Endodermal cell (in vitro differentiated cells): ENCODE results near the gene PRM3. TPM values are rescaled to one million over a fixed set of nuclear protein-coding genes. Genes with fewer than 3 reads are reported as not detected.

Source experiments
- DNase-seq: peaks from one replicate; pipeline ENCODE4 v3.0.0-alpha.2; 2017
- H3K27ac ChIP-seq: 2 replicates; pipeline ENCODE4 v1.5.1; 2013; ENCODE audit warnings: mild to moderate bottlenecking, low read depth, low read length, moderate library complexity
- H3K27me3 ChIP-seq: 2 replicates; pipeline ENCODE4 v1.6.1; 2013; ENCODE audit warnings: mild to moderate bottlenecking, low read length, moderate library complexity; ENCODE audit not compliant: insufficient read depth, control insufficient read depth, poor library complexity, severe bottlenecking
- H3K36me3 ChIP-seq: 2 replicates; pipeline ENCODE4 v1.7.0; 2013; ENCODE audit warnings: mild to moderate bottlenecking, low read length, moderate library complexity; ENCODE audit not compliant: control insufficient read depth, insufficient read depth
- H3K4me1 ChIP-seq: one replicate; pipeline ENCODE4 v1.7.0; 2013; ENCODE audit warnings: low read length; ENCODE audit not compliant: control insufficient read depth, insufficient read depth
- H3K4me3 ChIP-seq: 2 replicates; pipeline ENCODE4 v1.5.1; 2013; ENCODE audit warnings: mild to moderate bottlenecking, low read length, moderate library complexity
- H3K9ac ChIP-seq: 2 replicates; pipeline ENCODE4 v1.6.1; 2013; ENCODE audit warnings: mild to moderate bottlenecking, low read length, moderate library complexity; ENCODE audit not compliant: poor library complexity, severe bottlenecking; ENCODE audit errors: extremely low read depth
- H3K9me3 ChIP-seq: 2 replicates; pipeline ENCODE4 v1.6.1; 2013; ENCODE audit warnings: mild to moderate bottlenecking, low read length, moderate library complexity; ENCODE audit not compliant: control insufficient read depth
- H3K27ac Mint-ChIP-seq: 2 replicates; pipeline ENCODE4 v1.8.0; 2020; ENCODE audit warnings: mixed read lengths
- H3K27me3 Mint-ChIP-seq: 2 replicates; pipeline ENCODE4 v1.8.0; 2021; ENCODE audit warnings: mild to moderate bottlenecking, mixed read lengths; ENCODE audit not compliant: insufficient read depth
- H3K36me3 Mint-ChIP-seq: 2 replicates; pipeline ENCODE4 v1.8.0; 2020; ENCODE audit warnings: low read depth, mixed read lengths
- H3K4me1 Mint-ChIP-seq: 2 replicates; pipeline ENCODE4 v1.8.0; 2020; ENCODE audit warnings: mixed read lengths
- H3K4me3 Mint-ChIP-seq: 2 replicates; pipeline ENCODE4 v1.8.0; 2020; ENCODE audit warnings: mild to moderate bottlenecking, moderate library complexity, mixed read lengths
- H3K9me3 Mint-ChIP-seq: 2 replicates; pipeline ENCODE4 v1.8.0; 2020; ENCODE audit warnings: mild to moderate bottlenecking, mixed read lengths
- CTCF ChIP-seq: fragments of 200-600 bp; sonication (generic); conservative IDR thresholded peaks from 2 replicates; pipeline ENCODE4 v1.5.0; 2021; ENCODE audit warnings: antibody characterized with exemption, mild to moderate bottlenecking
- WGBS, 2 experiments: methylation state at CpG; one replicate each; pipeline versions ENCODE4 v1.1.5 to v1.1.7; 2013; ENCODE audit warnings: missing lambda C conversion rate in 2 of 2, mixed read lengths in 1 of 2; ENCODE audit not compliant: insufficient coverage in 1 of 2, insufficient read length in 1 of 2; 5-methylcytosine and 5-hydroxymethylcytosine counted together
- total RNA-seq, 2 donors: library from RNA; stranded (reverse); fragmentation: NEBNext Ultra II Directional in 1 of 2; extraction: Animal tissue kit (Norgen Biotek cat#: 25700) in 1 of 2; gene quantifications; 2 replicates in 1 of 2; 3 replicates in 1 of 2; pipeline ENCODE4 v1.2.1, GENCODE V29; 2021

PRM3 gene
- total RNA-seq, 2 donors from 2014 or later: not detected

GRCh38 chr16:11273721-11274324, 394 bp upstream of the PRM3 start:
- H3K4me3 Mint-ChIP-seq: no peak overlapping the region
- H3K4me1 Mint-ChIP-seq: no peaks in the 10 kb centered on the region
- H3K36me3 Mint-ChIP-seq: no peaks in the 10 kb centered on the region

GRCh38 chr16:11272484-11272883, 945 bp downstream of the PRM3 start:
- H3K4me1 Mint-ChIP-seq: no peaks in the 10 kb centered on the region
- no peak overlapping the region for H3K4me3 Mint-ChIP-seq
- no peak overlapping the region for H3K27ac Mint-ChIP-seq
- no peaks in the 10 kb centered on the region for H3K36me3 Mint-ChIP-seq
- no peaks in the 10 kb centered on the region for H3K9me3 Mint-ChIP-seq
- peaks cover 1% of the 10 kb centered on the region for H3K27me3 Mint-ChIP-seq
- H3K27ac ChIP-seq: no peak overlapping the region
- TF ChIP-seq CTCF: no peak
- no peaks in the 10 kb centered on the region for H3K27me3 ChIP-seq
- H3K9me3 ChIP-seq: no peaks in the 10 kb centered on the region
- H3K9ac ChIP-seq: no peak overlapping the region
- 92 to 95% methylated on average over 4 to 6 of the region's 6 CpGs for WGBS, 2 experiments
- no peaks in the 10 kb centered on the region for H3K36me3 ChIP-seq
- H3K4me3 ChIP-seq: no peak overlapping the region
- DNase-seq: no peak
- H3K4me1 ChIP-seq: no peaks in the 10 kb centered on the region

More at GRCh38 chr16:11273721-11274324, 394 bp upstream of the PRM3 start:
- TF ChIP-seq CTCF: no peak
- Histone ChIP-seq H3K9ac (no peak overlapping the region), H3K4me3 (no peak overlapping the region), H3K27ac (peak overlapping the region; percentile 93), H3K36me3 (no peaks in the 10 kb centered on the region), H3K27me3 (no peaks in the 10 kb centered on the region), H3K9me3 (no peaks in the 10 kb centered on the region), H3K4me1 (no peaks in the 10 kb centered on the region)
- H3K9me3 Mint-ChIP-seq: no peaks in the 10 kb centered on the region
- DNase-seq: no peak
- no peak overlapping the region for H3K27ac Mint-ChIP-seq
- peaks cover 2% of the 10 kb centered on the region for H3K27me3 Mint-ChIP-seq
- WGBS, 2 experiments: 59 to 86% methylated on average over 2 to 3 of the region's 3 CpGs

- no peaks in the 10 kb centered on the region for H3K9me3 ChIP-seq
- H3K4me1 Mint-ChIP-seq: no peaks in the 10 kb centered on the region
- H3K27me3 ChIP-seq: no peaks in the 10 kb centered on the region
- no peak overlapping the region for H3K4me3 Mint-ChIP-seq
- H3K27ac Mint-ChIP-seq: no peak overlapping the region
- H3K27me3 Mint-ChIP-seq: no peaks in the 10 kb centered on the region
- H3K27ac ChIP-seq: no peak overlapping the region
- H3K4me3 ChIP-seq: no peak overlapping the region
- no peaks in the 10 kb centered on the region for H3K4me1 ChIP-seq
- TF ChIP-seq CTCF: no peak
- no peak for DNase-seq
- H3K36me3 Mint-ChIP-seq: no peaks in the 10 kb centered on the region
- 83 to 99% methylated on average over 2 to 10 of the region's 10 CpGs for WGBS, 2 experiments
- H3K9me3 Mint-ChIP-seq: no peaks in the 10 kb centered on the region
- no peaks in the 10 kb centered on the region for H3K36me3 ChIP-seq
- no peak overlapping the region for H3K9ac ChIP-seq
Measured at GRCh38 chr16:11271610-11272009, 1.8 kb downstream of the PRM3 start.
